ENCODE results near the gene UMAD1.

DNA sequence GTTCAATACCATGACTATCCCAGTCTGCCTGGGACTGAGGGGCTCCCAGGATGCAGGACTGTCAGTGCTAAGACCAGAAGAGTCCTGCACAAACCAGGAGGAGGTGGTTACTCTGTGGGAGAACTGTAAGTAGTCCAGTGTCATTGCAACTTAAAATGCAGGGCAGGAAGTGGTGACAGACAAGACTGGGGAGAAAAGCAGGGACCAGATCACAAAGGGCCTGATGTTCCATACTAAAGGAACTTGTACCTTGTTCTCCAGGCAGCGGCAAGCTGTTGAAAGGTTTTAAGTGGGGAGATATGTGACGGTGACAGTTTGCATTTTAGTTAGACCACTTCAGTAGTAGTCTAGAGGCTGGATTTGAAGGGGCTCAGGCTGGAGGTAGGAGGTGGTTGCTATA lies 262.3 kb downstream of the UMAD1 start:
- TF ChIP-seq GATA2 (IDR thresholded peaks at IDR 0.05; ENCODE audit: low read depth, low read length) = no peak
- TF ChIP-seq GATA3 (IDR thresholded peaks at IDR 0.05; ENCODE audit: low read depth, low read length) = no peak

All from SH-SY5Y (cell line).